Epithelial cell of proximal tubule (primary cell): ENCODE measurements around the gene FRG2C. TPM values are rescaled to one million over a fixed set of nuclear protein-coding genes. Genes with fewer than 3 reads are reported as not detected.
"Not testable (repeated sequence)": the region's sequence is repeated elsewhere in the genome, so short reads cannot be mapped to it uniquely, and the experiment has no call there.

Source experiments
- DNase-seq: peaks from one replicate; pipeline ENCODE4 v3.0.0-alpha.2; 2011; ENCODE audit warnings: low read depth
- H3K4me3 ChIP-seq: 2 replicates; pipeline ENCODE4 v1.5.1; 2011; ENCODE audit warnings: low read depth, mild to moderate bottlenecking, low read length
- CTCF ChIP-seq: conservative IDR thresholded peaks from 2 replicates; pipeline ENCODE4 v1.5.1; 2012; ENCODE audit warnings: low read depth, mild to moderate bottlenecking, low read length
- total RNA-seq: library from RNA; depleted of rRNA; stranded (reverse); fragments of >200 nt; gene quantifications from 2 replicates; pipeline ENCODE4 v1.2.3, GENCODE V29; 2015

FRG2C gene
- not detected in 2 replicates for total RNA-seq

- not testable (repeated sequence) for DNase-seq, H3K4me3 ChIP-seq
Measured at GRCh38 chr3:75664028-75664427, at the start of gene FRG2C. TSS of gene FRG2C (plus strand) at chr3:75664328. CDS start at chr3:75664380, 52 bp downstream.

GRCh38 chr3:75618666-75619305 lies 45.3 kb upstream of the FRG2C start:
- peak overlapping the region; percentile 51 for H3K4me3 ChIP-seq

GRCh38 chr3:75619481-75620031 lies 44.6 kb upstream of the FRG2C start:
- DNase-seq, result not testable (repeated sequence)
- peak overlapping the region; percentile 51 for H3K4me3 ChIP-seq

More at GRCh38 chr3:75618666-75619305, 45.3 kb upstream of the FRG2C start:
- DNase-seq, result not testable (repeated sequence)

GRCh38 chr3:75621772-75622171 lies 42.4 kb upstream of the FRG2C start:
- not testable (repeated sequence) for DNase-seq, H3K4me3 ChIP-seq

- not testable (repeated sequence) for DNase-seq, H3K4me3 ChIP-seq
Measured at GRCh38 chr3:75623656-75624055, 40.5 kb upstream of the FRG2C start.

GRCh38 chr3:75630887-75631535 lies 33.1 kb upstream of the FRG2C start:
- DNase-seq, H3K4me3 ChIP-seq: not testable (repeated sequence)

- no peak for TF ChIP-seq CTCF
- no peak overlapping the region for H3K4me3 ChIP-seq
- no peak for DNase-seq
Measured at GRCh38 chr3:75631541-75631940, 32.6 kb upstream of the FRG2C start.

GRCh38 chr3:75638947-75639346 lies 25.2 kb upstream of the FRG2C start:
- DNase-seq, result not testable (repeated sequence)

GRCh38 chr3:75641107-75641517 lies 23.0 kb upstream of the FRG2C start:
- peak overlapping the region; percentile 65 for H3K4me3 ChIP-seq
- peak; percentile 49 for DNase-seq

More at GRCh38 chr3:75638947-75639346, 25.2 kb upstream of the FRG2C start:
- not testable (repeated sequence) for H3K4me3 ChIP-seq

- peak; percentile 54 for TF ChIP-seq CTCF
- DNase-seq, result not testable (repeated sequence)
- H3K4me3 ChIP-seq, result peak overlapping the region; percentile 46
Measured at GRCh38 chr3:75643031-75643800, 20.9 kb upstream of the FRG2C start.

GRCh38 chr3:75645548-75645947 lies 18.6 kb upstream of the FRG2C start:
- DNase-seq, H3K4me3 ChIP-seq: not testable (repeated sequence)
